CD14-positive monocyte (primary cell): ENCODE measurements around the gene TRABD2A. TPM values are rescaled to one million over a fixed set of nuclear protein-coding genes. Genes with fewer than 3 reads are reported as not detected.

Source experiments
- DNase-seq, 3 donors: peaks; one replicate each; pipeline ENCODE4 v3.0.0-alpha.2; 2011 to 2022
- H2AFZ ChIP-seq: 2 replicates; pipeline ENCODE4 v1.6.0; 2012; ENCODE audit warnings: mild to moderate bottlenecking, low read depth, low read length, inconsistent platforms; ENCODE audit not compliant: insufficient read depth, poor library complexity, severe bottlenecking
- H3K27ac ChIP-seq, 2 donors: 1 replicate in 1 of 2; 2 replicates in 1 of 2; pipeline ENCODE4 v1.5.1; 2012 to 2013; ENCODE audit warnings: low read length in 2 of 2, control low read depth in 1 of 2, inconsistent platforms in 1 of 2, low read depth in 1 of 2, mild to moderate bottlenecking in 1 of 2
- H3K27me3 ChIP-seq, 2 donors: one replicate each; pipeline versions ENCODE4 v1.6.0 to v1.6.1; 2011 to 2013; ENCODE audit warnings: low read length in 2 of 2; ENCODE audit not compliant: control insufficient read depth in 2 of 2, insufficient read depth in 2 of 2
- H3K36me3 ChIP-seq, 2 donors: replicated peaks in 1 of 2; 1 replicate in 1 of 2; 2 replicates in 1 of 2; pipeline versions ENCODE4 v1.5.1 to v1.6.1; 2012 to 2013; ENCODE audit warnings: low read length in 2 of 2, control low read depth in 1 of 2, inconsistent platforms in 1 of 2, mild to moderate bottlenecking in 1 of 2; ENCODE audit not compliant: insufficient read depth in 2 of 2, control insufficient read depth in 1 of 2
- H3K4me1 ChIP-seq, 2 donors: 1 replicate in 1 of 2; 2 replicates in 1 of 2; pipeline versions ENCODE4 v1.5.1 to v1.6.1; 2012 to 2013; ENCODE audit warnings: low read length in 2 of 2, control low read depth in 1 of 2, inconsistent platforms in 1 of 2, mild to moderate bottlenecking in 1 of 2, moderate library complexity in 1 of 2; ENCODE audit not compliant: insufficient read depth in 2 of 2, control insufficient read depth in 1 of 2
- H3K4me2 ChIP-seq: replicated peaks from 2 replicates; pipeline ENCODE3; 2012; ENCODE audit warnings: low read length, moderate library complexity, mild to moderate bottlenecking; ENCODE audit not compliant: poor library complexity, severe bottlenecking; ENCODE audit errors: extremely low read depth
- H3K4me3 ChIP-seq, 3 experiments: fragments of 200-600 bp in 1 of 3; sonication (generic) in 1 of 3; replicated peaks in 1 of 3; 1 replicate in 2 of 3; 2 replicates in 1 of 3; pipeline ENCODE4 v1.5.1; 2011 to 2013; ENCODE audit warnings: low read length in 3 of 3, mild to moderate bottlenecking in 3 of 3, control low read depth in 2 of 3, low read depth in 2 of 3, inconsistent platforms in 1 of 3, moderate library complexity in 1 of 3
- H3K79me2 ChIP-seq: 2 replicates; pipeline ENCODE4 v1.6.0; 2012; ENCODE audit warnings: mild to moderate bottlenecking, control low read depth, inconsistent platforms, low read length, moderate library complexity; ENCODE audit not compliant: insufficient read depth
- H3K9ac ChIP-seq: 2 replicates; pipeline ENCODE4 v1.6.0; 2017; ENCODE audit warnings: low read length, mild to moderate bottlenecking; ENCODE audit not compliant: insufficient read depth, poor library complexity, severe bottlenecking
- H3K9me3 ChIP-seq, 2 donors: replicated peaks in 1 of 2; 1 replicate in 1 of 2; 2 replicates in 1 of 2; pipeline versions ENCODE4 v1.5.1 to v1.6.1; 2012 to 2013; ENCODE audit warnings: low read length in 2 of 2, control low read depth in 1 of 2; ENCODE audit not compliant: control insufficient read depth in 1 of 2, insufficient read depth in 1 of 2
- H4K20me1 ChIP-seq: 2 replicates; pipeline ENCODE4 v1.6.0; 2012; ENCODE audit warnings: mild to moderate bottlenecking, low read length, control low read depth, moderate library complexity; ENCODE audit not compliant: insufficient read depth
- H3K27ac Mint-ChIP-seq, 7 donors: one replicate each; pipeline ENCODE4 v1.8.0; 2020; ENCODE audit warnings: mild to moderate bottlenecking in 7 of 7, mixed read lengths in 7 of 7, moderate library complexity in 6 of 7, inconsistent platforms in 2 of 7
- H3K27me3 Mint-ChIP-seq, 3 donors: one replicate each; pipeline ENCODE4 v1.8.0; 2021 to 2022; ENCODE audit warnings: low read depth in 3 of 3, mild to moderate bottlenecking in 3 of 3, mixed read lengths in 3 of 3, moderate library complexity in 3 of 3, inconsistent platforms in 1 of 3
- H3K36me3 Mint-ChIP-seq, 2 donors: one replicate each; pipeline ENCODE4 v1.8.0; 2020; ENCODE audit warnings: mixed read lengths in 2 of 2, inconsistent platforms in 1 of 2, mild to moderate bottlenecking in 1 of 2
- H3K4me1 Mint-ChIP-seq: one replicate; pipeline ENCODE4 v1.8.0; 2020; ENCODE audit warnings: mild to moderate bottlenecking, mixed read lengths
- H3K4me3 Mint-ChIP-seq, 2 donors: one replicate each; pipeline ENCODE4 v1.8.0; 2020; ENCODE audit warnings: mild to moderate bottlenecking in 2 of 2, mixed read lengths in 2 of 2, moderate library complexity in 1 of 2
- H3K9me3 Mint-ChIP-seq, 7 donors: one replicate each; pipeline ENCODE4 v1.8.0; 2020 to 2022; ENCODE audit warnings: mixed read lengths in 7 of 7, mild to moderate bottlenecking in 6 of 7, moderate library complexity in 6 of 7, inconsistent platforms in 2 of 7
- CTCF ChIP-seq: fragments of 200-600 bp; IDR thresholded peaks from one replicate; pipeline ENCODE4 v1.8.0; 2022; ENCODE audit warnings: antibody characterized with exemption, mild to moderate bottlenecking
- WGBS: methylation state at CpG from one replicate; pipeline ENCODE4 v1.1.5; 2013; ENCODE audit warnings: missing lambda C conversion rate; ENCODE audit not compliant: insufficient coverage; 5-methylcytosine and 5-hydroxymethylcytosine counted together
- intact Hi-C, 2 donors: fragments of 100-400 bp; cut with micrococcal nuclease; formaldehyde crosslinking; loops; one replicate each; pipeline versions ENCODE4 v1.15.0 to v1.15.1; 2023
- polyA plus RNA-seq, 3 donors: library from polyadenylated mRNA; depleted of rRNA in 1 of 3; unstranded in 2 of 3; stranded (reverse) in 1 of 3; fragments of 300-500 nt in 2 of 3; fragments of >200 nt in 1 of 3; fragmentation: Illumina TruSeq in 2 of 3; gene quantifications; 1 replicate in 2 of 3; 2 replicates in 1 of 3; pipeline ENCODE4 v1.2.3, GENCODE V29; 2012 to 2021

Gene TRABD2A
- polyA plus RNA-seq, 3 donors = 0.53 to 0.95 (median 0.79) TPM

- no peaks in the 10 kb centered on the region for H4K20me1 ChIP-seq
- intact Hi-C loops = no loop called here
- H3K9me3 ChIP-seq = no peaks in the 10 kb centered on the region
- H3K79me2 ChIP-seq = no peaks in the 10 kb centered on the region
- H3K36me3 ChIP-seq = no peaks in the 10 kb centered on the region
- Mint-ChIP-seq H3K4me1 (peaks cover 53% of the 10 kb centered on the region), H3K36me3 (peaks cover 0 to 3% of the 10 kb centered on the region in 2 donors), H3K4me3 (peak overlapping the region in 1 of 2 donors; percentile 61), H3K9me3 (peaks cover 0 to 4% (median 0%) of the 10 kb centered on the region in 7 donors), H3K27me3 (peaks cover 0 to 2% (median 2%) of the 10 kb centered on the region in 3 donors), H3K27ac (peak overlapping the region in 6 of 7 donors; percentile 3 to 87 (median 79))
- H3K4me3 ChIP-seq = peak overlapping the region in 1 of 3 experiments; percentile 28
- no CpG with 5 or more reads among the region's 7 CpGs for WGBS
- TF ChIP-seq CTCF = no peak
- peak overlapping the region; percentile 43 for H3K4me2 ChIP-seq
- H3K27ac ChIP-seq = peak overlapping the region; percentile 14 to 64
- peak overlapping the region; percentile 74 for H2AFZ ChIP-seq
- H3K9ac ChIP-seq = no peak overlapping the region
- peaks cover 59 to 60% of the 10 kb centered on the region in 2 donors for H3K4me1 ChIP-seq
- H3K27me3 ChIP-seq = no peaks in the 10 kb centered on the region
- peak in 1 of 3 donors; percentile 23 for DNase-seq
Measured at GRCh38 chr2:84894758-84895520, 14.1 kb upstream of the TRABD2A start.

- H3K9me3 Mint-ChIP-seq = peaks cover 0 to 4% (median 0%) of the 10 kb centered on the region in 7 donors
- Histone ChIP-seq H3K27me3 (no peaks in the 10 kb centered on the region), H3K9ac (no peak overlapping the region), H3K4me3 (peak overlapping the region in 1 of 3 experiments; percentile 28), H3K4me1 (peaks cover 58 to 59% of the 10 kb centered on the region in 2 donors), H3K79me2 (no peaks in the 10 kb centered on the region), H3K9me3 (no peaks in the 10 kb centered on the region), H3K36me3 (no peaks in the 10 kb centered on the region), H2AFZ (peak overlapping the region; percentile 74), H3K4me2 (peak overlapping the region; percentile 43), H3K27ac (peak overlapping the region; percentile 21 to 64), H4K20me1 (no peaks in the 10 kb centered on the region)
- H3K27ac Mint-ChIP-seq = peak overlapping the region in 4 of 7 donors; percentile 27 to 87 (median 64)
- no peak for TF ChIP-seq CTCF
- H3K36me3 Mint-ChIP-seq = peaks cover 0 to 3% of the 10 kb centered on the region in 2 donors
- intact Hi-C loops = no loop called here
- DNase-seq = peak in 1 of 3 donors; percentile 32
- peaks cover 0 to 2% (median 2%) of the 10 kb centered on the region in 3 donors for H3K27me3 Mint-ChIP-seq
- peak overlapping the region in 1 of 2 donors; percentile 61 for H3K4me3 Mint-ChIP-seq
- H3K4me1 Mint-ChIP-seq = peaks cover 56% of the 10 kb centered on the region
- 90% methylated on average over 3 of the region's 6 CpGs for WGBS
Measured at GRCh38 chr2:84894131-84894586, 13.3 kb upstream of the TRABD2A start.
